Omental fat pad (tissue), 4 donors: ENCODE results near the gene HSP90B1. TPM values are rescaled to one million over a fixed set of nuclear protein-coding genes. Genes with fewer than 3 reads are reported as not detected.

Experiments used
- ATAC-seq: fragments of 150-250 bp; one replicate; pipeline ENCODE4 v1.9.1; 2016; ENCODE audit warnings: mild to moderate bottlenecking, moderate library complexity; ENCODE audit not compliant: low FRiP score
- DNase-seq: peaks from one replicate; pipeline ENCODE4 v3.0.0-alpha.2; 2019; ENCODE audit warnings: low spot score
- CTCF ChIP-seq, 3 donors: fragments of 450-650 bp; IDR thresholded peaks; one replicate each; pipeline ENCODE4 v1.5.1; 2016 to 2017; ENCODE audit warnings: antibody characterized with exemption in 3 of 3, mild to moderate bottlenecking in 3 of 3, moderate library complexity in 2 of 3
- total RNA-seq, 4 donors: library from RNA; depleted of rRNA; stranded (reverse); fragments of >200 nt; gene quantifications; one replicate each; pipeline ENCODE4 v1.1.0, GENCODE V29; 2016

Gene HSP90B1
- total RNA-seq, 4 donors from 2014 or later = 289 to 590 (median 554) TPM

DNA sequence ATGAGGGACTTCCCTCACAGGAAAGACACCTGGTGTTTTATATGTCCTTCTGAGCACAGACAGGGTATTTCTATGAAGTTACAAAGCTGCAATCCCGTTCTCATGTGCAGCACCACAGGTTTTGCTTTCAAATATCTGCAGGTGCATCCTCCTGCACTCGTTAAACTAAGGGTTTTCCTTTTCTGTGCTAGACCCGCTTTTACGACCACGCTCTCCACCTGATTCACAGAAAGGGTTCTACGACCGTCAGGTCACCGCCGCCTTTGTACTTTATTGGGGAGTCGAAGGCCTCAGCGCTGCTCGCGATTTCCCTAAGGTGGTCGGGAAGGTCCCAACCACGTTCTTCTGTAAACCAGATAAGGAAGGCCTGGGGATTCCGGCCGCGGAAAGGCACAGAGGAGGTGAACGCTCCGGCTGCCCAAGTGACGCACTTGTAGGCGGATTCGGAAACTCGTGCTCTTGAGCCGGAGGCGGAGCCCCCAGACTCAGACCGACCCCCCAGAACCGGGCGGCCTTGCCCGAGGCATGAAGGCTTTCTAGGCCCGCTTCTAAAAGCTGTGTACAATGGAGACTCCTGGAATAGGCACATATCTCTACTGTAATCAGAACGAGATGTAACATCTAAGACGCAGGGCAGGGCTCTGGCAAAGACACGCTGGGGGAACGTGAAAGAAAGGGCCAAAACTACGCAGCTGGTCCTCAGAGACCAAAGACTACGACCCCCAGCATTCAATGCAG lies 995 bp upstream of the HSP90B1 start:
- DNase-seq = peak; percentile 51
- TF ChIP-seq CTCF (IDR thresholded peaks at IDR 0.05) = no peak
- peak; percentile 70 for ATAC-seq

- ATAC-seq (no peak), DNase-seq (no peak)
- no peak for TF ChIP-seq CTCF (IDR thresholded peaks at IDR 0.05)
Observed at GRCh38 chr12:103929784-103930033, 501 bp upstream of the HSP90B1 start.

- DNase-seq = no peak
- ATAC-seq = no peak
- TF ChIP-seq CTCF (IDR thresholded peaks at IDR 0.05) = no peak
Observed at GRCh38 chr12:103930787-103931735, 851 bp downstream of the HSP90B1 start.

DNA sequence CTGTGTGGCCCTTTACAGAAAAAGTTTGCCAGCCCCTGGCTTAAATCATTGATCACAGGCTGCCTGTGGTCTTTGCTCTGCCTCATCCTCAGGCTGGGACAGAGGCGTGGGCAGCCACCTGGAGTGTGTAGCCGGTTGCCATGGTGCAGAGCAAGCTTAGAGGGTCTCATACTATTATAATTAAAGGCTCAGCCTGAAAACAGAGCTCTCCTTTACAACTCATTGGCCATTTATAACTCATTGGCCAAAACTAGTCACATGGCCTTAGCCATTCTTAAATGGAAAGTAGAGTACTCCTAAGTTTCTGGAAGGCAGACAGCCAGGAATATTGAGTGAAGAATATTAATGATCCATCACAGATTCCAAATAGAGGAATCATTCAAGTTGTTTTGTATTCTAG lies 3.0 kb downstream of the HSP90B1 start:
- ATAC-seq = no peak
- no peak for DNase-seq
- TF ChIP-seq CTCF (IDR thresholded peaks at IDR 0.05) = no peak

DNA sequence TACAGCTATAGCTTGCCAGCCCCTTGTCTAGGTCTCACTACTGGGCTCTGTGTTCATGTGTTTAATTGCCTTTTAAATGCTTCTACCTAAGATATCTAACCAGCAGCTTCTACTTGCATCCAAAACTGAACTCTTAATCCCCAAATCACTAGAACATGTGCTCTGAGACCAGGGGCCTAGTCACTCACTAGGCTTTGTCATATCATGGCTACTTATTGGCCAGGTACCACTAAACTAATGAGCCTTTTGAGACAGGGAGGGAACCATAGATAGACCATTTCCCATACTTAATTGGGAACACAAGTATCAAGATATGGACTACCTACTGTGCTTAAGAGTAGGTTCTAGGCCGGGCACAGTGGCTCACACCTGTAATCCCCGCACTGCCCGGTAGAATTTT lies 6.5 kb downstream of the HSP90B1 start:
- no peak for ATAC-seq
- no peak for DNase-seq
- TF ChIP-seq CTCF (IDR thresholded peaks at IDR 0.05) = no peak

- ATAC-seq (no peak), DNase-seq (no peak)
- TF ChIP-seq CTCF (IDR thresholded peaks at IDR 0.05) = no peak
Observed at GRCh38 chr12:103944964-103945363, 14.8 kb downstream of the HSP90B1 start.
